Neural cell (in vitro differentiated cells): Measurements from ENCODE around the gene VPS26B. TPM values are rescaled to one million over a fixed set of nuclear protein-coding genes. Genes with fewer than 3 reads are reported as not detected.
A peak's percentile ranks its signal among the peaks of the same experiment; 100 is the strongest.

Source experiments
- H2AFZ ChIP-seq: fragments of 200-600, 300-800 bp; sonication (generic), shearing (Covaris generic); 2 replicates; pipeline ENCODE4 v1.6.0; 2014; ENCODE audit warnings: low read depth, mild to moderate bottlenecking, antibody characterized with exemption, low read length, moderate library complexity
- H3F3A ChIP-seq: fragments of 200-600 bp; shearing (Covaris generic); 2 replicates; pipeline ENCODE4 v1.6.1; 2016; ENCODE audit warnings: mild to moderate bottlenecking, moderate library complexity, mixed read lengths, antibody characterized with exemption, low read length; ENCODE audit not compliant: insufficient read depth, poor library complexity, severe bottlenecking
- H3K27ac ChIP-seq: fragments of 200-600, 300-800 bp; sonication (generic), shearing (Covaris generic); 2 replicates; pipeline ENCODE4 v1.5.1; 2014; ENCODE audit warnings: mild to moderate bottlenecking, low read length, moderate library complexity
- H3K27me3 ChIP-seq: fragments of 300-800, 200-600 bp; sonication (generic), shearing (Covaris generic); 2 replicates; pipeline ENCODE4 v1.6.0; 2014; ENCODE audit warnings: mild to moderate bottlenecking, low read depth, low read length, moderate library complexity; ENCODE audit not compliant: insufficient read depth
- H3K36me3 ChIP-seq: fragments of 300-800, 200-600 bp; sonication (generic), shearing (Covaris generic); 2 replicates; pipeline ENCODE4 v1.5.1; 2014; ENCODE audit warnings: mild to moderate bottlenecking, antibody characterized with exemption, low read length, moderate library complexity; ENCODE audit not compliant: insufficient read depth
- H3K4me2 ChIP-seq: fragments of 300-800, 200-600 bp; sonication (generic), shearing (Covaris generic); 2 replicates; pipeline ENCODE4 v1.6.0; 2014; ENCODE audit warnings: mild to moderate bottlenecking, low read length
- H3K4me3 ChIP-seq: fragments of 300-800, 200-600 bp; sonication (generic), shearing (Covaris generic); 2 replicates; pipeline ENCODE4 v1.5.1; 2014; ENCODE audit warnings: mild to moderate bottlenecking, low read length, moderate library complexity
- H3K79me2 ChIP-seq: fragments of 200-600 bp; shearing (Covaris generic); replicated peaks from 2 replicates; pipeline ENCODE4 v1.6.0; 2014; ENCODE audit warnings: mild to moderate bottlenecking, low read length, moderate library complexity; ENCODE audit not compliant: insufficient read depth
- H3K9ac ChIP-seq: fragments of 300-800, 200-600 bp; sonication (generic), shearing (Covaris generic); 2 replicates; pipeline ENCODE4 v1.6.1; 2016; ENCODE audit warnings: mild to moderate bottlenecking, low read length, mixed read lengths
- H3K9me2 ChIP-seq: fragments of 200-600 bp; shearing (Covaris generic); 2 replicates; pipeline ENCODE4 v1.6.1; 2016; ENCODE audit warnings: mild to moderate bottlenecking, low read length, mixed read lengths; ENCODE audit not compliant: insufficient read depth
- H3K9me3 ChIP-seq: fragments of 200-600, 300-800 bp; sonication (generic), shearing (Covaris generic); 2 replicates; pipeline ENCODE4 v1.6.1; 2016; ENCODE audit warnings: mild to moderate bottlenecking, mixed run types, low read length, moderate library complexity, mixed read lengths
- H4K20me1 ChIP-seq: fragments of 200-600 bp; shearing (Covaris generic); 2 replicates; pipeline ENCODE4 v1.6.1; 2016; ENCODE audit warnings: mild to moderate bottlenecking, mixed run types; ENCODE audit not compliant: insufficient read depth
- EP300 ChIP-seq: fragments of 450-650 bp; conservative IDR thresholded peaks from 2 replicates; pipeline ENCODE4 v1.6.1; 2014; ENCODE audit warnings: antibody characterized with exemption, mild to moderate bottlenecking, moderate library complexity; ENCODE audit not compliant: poor library complexity, severe bottlenecking
- EZH2 ChIP-seq: fragments of 200-600, 300-800 bp; shearing (Covaris generic), sonication (generic); IDR thresholded peaks from 2 replicates; pipeline ENCODE4 v1.6.1; 2014; ENCODE audit warnings: antibody characterized with exemption, low read length, borderline replicate concordance, mild to moderate bottlenecking; ENCODE audit not compliant: insufficient read depth, poor library complexity, severe bottlenecking
- MXI1 ChIP-seq: fragments of 450-650 bp; conservative IDR thresholded peaks from 2 replicates; pipeline ENCODE4 v1.6.1; 2014; ENCODE audit warnings: antibody characterized with exemption, mild to moderate bottlenecking; ENCODE audit not compliant: poor library complexity, severe bottlenecking
- POLR2AphosphoS5 ChIP-seq: IDR thresholded peaks from 2 replicates; pipeline ENCODE4 v1.6.1; 2012
- RAD21 ChIP-seq: fragments of 450-650 bp; conservative IDR thresholded peaks from 2 replicates; pipeline ENCODE4 v1.6.1; 2014; ENCODE audit warnings: antibody characterized with exemption, mild to moderate bottlenecking, moderate library complexity
- SMC3 ChIP-seq: fragments of 450-650 bp; conservative IDR thresholded peaks from 2 replicates; pipeline ENCODE4 v1.6.1; 2014; ENCODE audit warnings: antibody characterized with exemption, mild to moderate bottlenecking, moderate library complexity; ENCODE audit not compliant: poor library complexity
- TAF1 ChIP-seq: IDR thresholded peaks from 2 replicates; pipeline ENCODE4 v1.6.1; 2012; ENCODE audit warnings: low read depth
- polyA plus RNA-seq: library from polyadenylated mRNA; depleted of rRNA; stranded (reverse); fragments of >200 nt; gene quantifications from 2 replicates; pipeline ENCODE4 v1.2.3, GENCODE V29; 2014
- TF ChIP-seq, protein P1 (sequence below): IDR thresholded peaks from 2 replicates; pipeline ENCODE4 v1.6.1; 2012; ENCODE audit warnings: borderline replicate concordance
- TF ChIP-seq, protein P2 (sequence below): fragments of 450-650 bp; IDR thresholded peaks from 2 replicates; pipeline ENCODE4 v1.5.1; 2014; ENCODE audit warnings: antibody characterized with exemption, mild to moderate bottlenecking, moderate library complexity; ENCODE audit not compliant: poor library complexity, severe bottlenecking

VPS26B gene
- polyA plus RNA-seq, 1 donor from 2014 or later, result 72.6 TPM

DNA sequence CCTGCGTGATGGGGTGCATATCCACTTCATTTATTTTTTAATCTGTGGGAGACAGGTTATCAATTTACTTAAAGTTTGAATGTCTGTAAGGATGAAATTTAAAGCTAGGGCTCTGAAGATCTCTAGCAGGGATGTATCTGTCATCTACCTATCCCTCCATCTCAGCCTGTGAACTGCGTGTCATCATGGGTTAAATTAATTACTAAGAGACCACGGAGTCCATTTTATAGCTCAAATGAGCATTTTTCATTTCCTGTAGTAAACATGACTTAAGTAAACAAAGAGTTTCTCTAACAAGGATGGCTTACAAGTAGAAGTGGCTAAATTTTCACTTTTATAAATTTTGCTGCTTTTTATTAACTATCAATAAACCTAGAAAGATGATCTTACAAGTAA lies 48.8 kb downstream of the VPS26B start:
- Histone ChIP-seq H3K9me3 (peaks cover 2% of the 10 kb centered on the region), H3K79me2 (no peaks in the 10 kb centered on the region), H3K36me3 (no peaks in the 10 kb centered on the region), H3K9ac (no peak overlapping the region), H3K4me3 (no peak overlapping the region), H3K4me2 (no peak overlapping the region), H3K27me3 (peaks cover 52% of the 10 kb centered on the region), H3K9me2 (no peaks in the 10 kb centered on the region), H2AFZ (no peak overlapping the region), H3F3A (no peaks in the 10 kb centered on the region), H4K20me1 (no peaks in the 10 kb centered on the region), H3K27ac (no peak overlapping the region)
- no peak for TF ChIP-seq EZH2
- TF ChIP-seq, protein P1, sequence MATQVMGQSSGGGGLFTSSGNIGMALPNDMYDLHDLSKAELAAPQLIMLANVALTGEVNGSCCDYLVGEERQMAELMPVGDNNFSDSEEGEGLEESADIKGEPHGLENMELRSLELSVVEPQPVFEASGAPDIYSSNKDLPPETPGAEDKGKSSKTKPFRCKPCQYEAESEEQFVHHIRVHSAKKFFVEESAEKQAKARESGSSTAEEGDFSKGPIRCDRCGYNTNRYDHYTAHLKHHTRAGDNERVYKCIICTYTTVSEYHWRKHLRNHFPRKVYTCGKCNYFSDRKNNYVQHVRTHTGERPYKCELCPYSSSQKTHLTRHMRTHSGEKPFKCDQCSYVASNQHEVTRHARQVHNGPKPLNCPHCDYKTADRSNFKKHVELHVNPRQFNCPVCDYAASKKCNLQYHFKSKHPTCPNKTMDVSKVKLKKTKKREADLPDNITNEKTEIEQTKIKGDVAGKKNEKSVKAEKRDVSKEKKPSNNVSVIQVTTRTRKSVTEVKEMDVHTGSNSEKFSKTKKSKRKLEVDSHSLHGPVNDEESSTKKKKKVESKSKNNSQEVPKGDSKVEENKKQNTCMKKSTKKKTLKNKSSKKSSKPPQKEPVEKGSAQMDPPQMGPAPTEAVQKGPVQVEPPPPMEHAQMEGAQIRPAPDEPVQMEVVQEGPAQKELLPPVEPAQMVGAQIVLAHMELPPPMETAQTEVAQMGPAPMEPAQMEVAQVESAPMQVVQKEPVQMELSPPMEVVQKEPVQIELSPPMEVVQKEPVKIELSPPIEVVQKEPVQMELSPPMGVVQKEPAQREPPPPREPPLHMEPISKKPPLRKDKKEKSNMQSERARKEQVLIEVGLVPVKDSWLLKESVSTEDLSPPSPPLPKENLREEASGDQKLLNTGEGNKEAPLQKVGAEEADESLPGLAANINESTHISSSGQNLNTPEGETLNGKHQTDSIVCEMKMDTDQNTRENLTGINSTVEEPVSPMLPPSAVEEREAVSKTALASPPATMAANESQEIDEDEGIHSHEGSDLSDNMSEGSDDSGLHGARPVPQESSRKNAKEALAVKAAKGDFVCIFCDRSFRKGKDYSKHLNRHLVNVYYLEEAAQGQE, result no peak
- TF ChIP-seq SMC3, result no peak

DNA sequence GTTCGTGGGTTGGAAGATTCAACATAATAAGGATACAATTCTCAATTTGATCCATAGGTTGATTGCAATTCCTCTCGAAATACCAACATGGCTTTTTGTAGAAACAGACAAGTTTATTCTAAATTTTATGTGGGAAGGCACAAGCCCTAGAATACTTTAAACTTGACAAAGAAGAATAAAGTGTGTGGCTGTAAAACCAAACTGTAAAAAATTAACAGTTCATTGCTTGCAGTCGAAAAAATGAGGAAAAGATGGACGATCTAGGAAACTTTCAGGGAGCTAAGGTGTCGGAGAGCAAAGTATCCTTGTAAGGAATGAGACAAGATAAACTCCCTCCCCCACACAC lies 50.7 kb downstream of the VPS26B start:
- peaks cover 5% of the 10 kb centered on the region for H3K9me3 ChIP-seq
- peak overlapping the region; percentile 73 for H3K4me3 ChIP-seq
- H3K9me2 ChIP-seq, result no peaks in the 10 kb centered on the region
- no peaks in the 10 kb centered on the region for H4K20me1 ChIP-seq
- no peak overlapping the region for H2AFZ ChIP-seq
- H3F3A ChIP-seq, result no peaks in the 10 kb centered on the region
- peak overlapping the region; percentile 54 for H3K4me2 ChIP-seq
- TF ChIP-seq RAD21 (no peak), MXI1 (no peak), POLR2AphosphoS5 (no peak), SMC3 (no peak), EP300 (no peak), TAF1 (no peak), EZH2 (no peak)
- TF ChIP-seq, protein P2, sequence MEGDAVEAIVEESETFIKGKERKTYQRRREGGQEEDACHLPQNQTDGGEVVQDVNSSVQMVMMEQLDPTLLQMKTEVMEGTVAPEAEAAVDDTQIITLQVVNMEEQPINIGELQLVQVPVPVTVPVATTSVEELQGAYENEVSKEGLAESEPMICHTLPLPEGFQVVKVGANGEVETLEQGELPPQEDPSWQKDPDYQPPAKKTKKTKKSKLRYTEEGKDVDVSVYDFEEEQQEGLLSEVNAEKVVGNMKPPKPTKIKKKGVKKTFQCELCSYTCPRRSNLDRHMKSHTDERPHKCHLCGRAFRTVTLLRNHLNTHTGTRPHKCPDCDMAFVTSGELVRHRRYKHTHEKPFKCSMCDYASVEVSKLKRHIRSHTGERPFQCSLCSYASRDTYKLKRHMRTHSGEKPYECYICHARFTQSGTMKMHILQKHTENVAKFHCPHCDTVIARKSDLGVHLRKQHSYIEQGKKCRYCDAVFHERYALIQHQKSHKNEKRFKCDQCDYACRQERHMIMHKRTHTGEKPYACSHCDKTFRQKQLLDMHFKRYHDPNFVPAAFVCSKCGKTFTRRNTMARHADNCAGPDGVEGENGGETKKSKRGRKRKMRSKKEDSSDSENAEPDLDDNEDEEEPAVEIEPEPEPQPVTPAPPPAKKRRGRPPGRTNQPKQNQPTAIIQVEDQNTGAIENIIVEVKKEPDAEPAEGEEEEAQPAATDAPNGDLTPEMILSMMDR, result no peak
- TF ChIP-seq, protein P1, result no peak
- H3K36me3 ChIP-seq, result no peaks in the 10 kb centered on the region
- H3K27me3 ChIP-seq, result peaks cover 59% of the 10 kb centered on the region
- H3K9ac ChIP-seq, result no peak overlapping the region
- H3K79me2 ChIP-seq, result no peaks in the 10 kb centered on the region
- H3K27ac ChIP-seq, result no peak overlapping the region
